ENCODE data around the gene FRRS1L.

FRRS1L gene

DNA sequence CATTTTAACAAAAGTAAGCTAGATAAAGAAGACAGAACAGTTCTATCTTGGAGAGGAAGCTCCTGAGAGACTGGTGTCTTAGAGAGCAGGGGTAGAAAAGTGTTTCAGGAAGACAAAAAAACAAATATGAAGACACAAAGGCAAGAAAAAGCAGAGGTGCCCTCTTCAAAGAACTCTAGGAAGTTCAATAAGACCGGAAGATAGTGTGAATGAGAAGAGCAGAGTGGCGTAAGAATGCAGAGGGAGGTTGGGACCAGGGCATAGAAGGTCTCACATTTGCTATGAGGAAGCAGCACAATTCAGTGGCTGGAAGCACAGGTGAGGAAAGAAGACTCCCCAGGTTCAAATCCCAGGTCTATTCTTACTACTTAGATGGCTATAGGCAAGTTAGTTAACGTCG is 69.9 kb downstream of the FRRS1L start:
- H3K4me3 ChIP-seq (ENCODE audit: low read depth, low read length), result no peak overlapping the region
- TF ChIP-seq, protein P1, sequence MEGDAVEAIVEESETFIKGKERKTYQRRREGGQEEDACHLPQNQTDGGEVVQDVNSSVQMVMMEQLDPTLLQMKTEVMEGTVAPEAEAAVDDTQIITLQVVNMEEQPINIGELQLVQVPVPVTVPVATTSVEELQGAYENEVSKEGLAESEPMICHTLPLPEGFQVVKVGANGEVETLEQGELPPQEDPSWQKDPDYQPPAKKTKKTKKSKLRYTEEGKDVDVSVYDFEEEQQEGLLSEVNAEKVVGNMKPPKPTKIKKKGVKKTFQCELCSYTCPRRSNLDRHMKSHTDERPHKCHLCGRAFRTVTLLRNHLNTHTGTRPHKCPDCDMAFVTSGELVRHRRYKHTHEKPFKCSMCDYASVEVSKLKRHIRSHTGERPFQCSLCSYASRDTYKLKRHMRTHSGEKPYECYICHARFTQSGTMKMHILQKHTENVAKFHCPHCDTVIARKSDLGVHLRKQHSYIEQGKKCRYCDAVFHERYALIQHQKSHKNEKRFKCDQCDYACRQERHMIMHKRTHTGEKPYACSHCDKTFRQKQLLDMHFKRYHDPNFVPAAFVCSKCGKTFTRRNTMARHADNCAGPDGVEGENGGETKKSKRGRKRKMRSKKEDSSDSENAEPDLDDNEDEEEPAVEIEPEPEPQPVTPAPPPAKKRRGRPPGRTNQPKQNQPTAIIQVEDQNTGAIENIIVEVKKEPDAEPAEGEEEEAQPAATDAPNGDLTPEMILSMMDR (IDR thresholded peaks at IDR 0.05; ENCODE audit: low read depth, low read length), result no peak

DNA sequence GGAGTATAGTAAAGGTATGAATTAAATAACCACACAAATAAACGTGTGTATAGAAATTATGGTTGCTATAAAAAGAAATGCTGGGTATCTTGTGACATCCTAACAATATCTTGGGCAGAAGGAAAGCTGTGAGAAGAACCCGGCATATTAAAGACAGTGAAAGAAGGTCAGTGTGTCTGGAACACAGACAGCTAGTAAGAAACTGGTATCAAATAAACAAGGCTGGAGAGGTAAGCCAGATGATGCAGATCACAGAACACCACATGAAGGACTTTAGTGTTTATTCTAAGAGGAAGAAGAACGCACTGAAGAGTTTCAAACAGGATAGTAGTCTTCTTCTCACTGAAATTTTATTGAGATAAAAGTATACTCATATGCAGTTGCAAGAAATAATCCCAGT is 71.7 kb downstream of the FRRS1L start:
- no peak overlapping the region for H3K4me3 ChIP-seq (ENCODE audit: low read depth, low read length)
- TF ChIP-seq, protein P1 (IDR thresholded peaks at IDR 0.05; ENCODE audit: low read depth, low read length), result no peak

DNA sequence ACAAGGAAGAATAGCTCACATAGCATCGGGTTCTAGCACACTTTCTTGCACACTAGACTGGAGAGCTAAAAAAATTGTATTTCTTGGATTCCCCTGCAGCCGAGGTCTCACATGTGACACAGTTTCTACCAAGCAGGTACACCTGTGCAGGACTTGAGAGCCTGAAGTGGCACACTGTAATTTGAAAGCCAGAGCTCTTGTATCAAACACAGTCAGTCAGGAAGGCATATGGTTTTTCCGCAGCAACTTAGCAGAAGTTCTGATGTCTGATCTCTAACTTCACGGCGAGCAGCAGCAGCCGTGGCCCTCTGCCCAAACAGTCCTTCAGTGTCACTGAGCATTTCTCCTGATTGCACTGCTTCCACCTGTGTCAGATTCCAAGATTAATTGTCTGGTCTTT is 72.8 kb downstream of the FRRS1L start:
- no peak overlapping the region for H3K4me3 ChIP-seq (ENCODE audit: low read depth, low read length)
- TF ChIP-seq, protein P1 (IDR thresholded peaks at IDR 0.05; ENCODE audit: low read depth, low read length), result no peak

DNA sequence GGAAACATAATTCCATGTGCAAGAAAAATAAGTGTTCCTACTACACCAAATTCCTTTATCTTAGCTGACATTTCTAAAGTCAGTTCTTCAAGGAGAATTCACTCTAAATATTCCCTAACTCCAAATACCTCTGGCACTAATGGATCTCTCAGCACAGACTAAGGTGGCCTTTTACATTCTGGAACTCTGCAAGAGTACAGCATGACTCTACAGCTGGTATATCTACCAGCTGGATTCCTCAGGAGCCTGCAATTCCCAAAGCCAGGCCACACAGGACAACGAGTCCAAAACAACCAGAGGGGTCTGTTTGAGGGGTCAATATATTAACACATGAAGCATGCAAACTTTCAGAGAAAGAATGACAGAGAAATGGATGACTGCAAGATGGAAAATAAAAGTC is 74.5 kb downstream of the FRRS1L start:
- TF ChIP-seq, protein P1 (IDR thresholded peaks at IDR 0.05; ENCODE audit: low read depth, low read length), result no peak
- H3K4me3 ChIP-seq (ENCODE audit: low read depth, low read length), result no peak overlapping the region

DNA sequence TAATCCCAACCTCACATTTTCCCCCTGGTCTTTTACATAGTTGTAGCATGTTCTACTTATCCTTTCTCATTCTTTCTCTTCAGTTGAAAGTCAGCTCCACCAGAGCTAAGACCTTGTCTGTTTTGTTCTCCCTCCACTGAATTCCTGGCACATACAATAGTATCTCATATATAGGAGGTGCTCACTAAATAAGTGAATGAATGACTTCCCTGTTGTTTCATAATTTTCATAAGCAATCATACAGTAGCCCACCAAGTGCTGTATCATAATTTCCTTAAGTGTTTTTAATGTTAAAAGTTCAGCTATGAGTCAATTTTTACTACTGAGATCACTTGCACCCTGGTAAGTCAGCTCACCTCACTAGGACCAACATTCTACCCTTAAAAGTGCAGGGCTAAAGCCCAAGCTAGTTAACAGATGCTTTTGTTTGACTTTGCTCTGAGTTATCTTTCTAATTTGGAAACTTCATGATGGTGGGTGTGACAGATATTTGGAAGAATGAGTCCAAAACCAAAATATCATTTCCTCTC is 74.9 kb downstream of the FRRS1L start:
- no peak overlapping the region for H3K4me3 ChIP-seq (ENCODE audit: low read depth, low read length)
- TF ChIP-seq, protein P1 (IDR thresholded peaks at IDR 0.05; ENCODE audit: low read depth, low read length), result no peak

DNA sequence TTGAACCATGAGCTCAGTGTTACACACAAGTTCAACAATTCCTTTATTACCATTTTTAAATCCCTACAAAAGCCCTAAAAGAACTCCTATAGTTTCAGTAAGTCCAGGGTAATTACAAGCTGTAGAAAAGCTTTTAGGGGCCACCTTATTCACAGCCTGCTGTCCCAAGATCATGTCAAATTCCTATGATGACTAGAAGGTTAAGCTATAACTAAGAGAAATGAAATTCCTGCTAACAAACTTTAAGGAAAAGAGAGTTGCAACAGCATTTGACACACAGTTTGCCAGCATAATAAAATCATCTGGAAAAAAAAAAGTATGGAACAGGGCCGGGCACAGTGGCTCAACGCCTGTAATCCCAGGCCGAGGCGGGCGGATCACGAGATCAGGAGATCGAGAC is 78.8 kb downstream of the FRRS1L start:
- no peak overlapping the region for H3K4me3 ChIP-seq (ENCODE audit: low read depth, low read length)
- TF ChIP-seq, protein P1 (IDR thresholded peaks at IDR 0.05; ENCODE audit: low read depth, low read length), result no peak

DNA sequence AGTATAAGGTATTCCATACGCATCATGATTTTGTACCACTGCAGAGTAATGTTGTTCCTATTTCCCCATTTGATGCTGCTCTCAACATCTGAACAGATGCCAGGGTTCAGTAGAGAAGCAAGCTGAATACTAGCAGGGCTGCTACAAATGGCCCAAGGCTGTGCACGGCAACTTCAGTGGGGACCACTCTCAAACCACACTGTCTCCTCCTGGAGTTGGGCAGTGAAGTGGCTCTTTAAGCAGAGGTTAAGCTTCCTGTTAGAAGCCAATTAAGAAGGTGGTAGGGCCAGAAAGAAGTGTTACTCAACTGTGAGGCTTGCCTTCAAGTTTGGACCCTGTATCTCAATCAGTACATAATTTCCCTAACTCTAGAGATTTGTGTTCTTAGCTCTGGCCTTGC is 79.3 kb downstream of the FRRS1L start:
- H3K4me3 ChIP-seq (ENCODE audit: low read depth, low read length), result no peak overlapping the region
- TF ChIP-seq, protein P1 (IDR thresholded peaks at IDR 0.05; ENCODE audit: low read depth, low read length), result no peak
